KOPT-K1 (cell line): ENCODE measurements around the gene ELMO1.

ENCODE experiments used
- H3K27ac ChIP-seq: fragments of 200-600 bp; sonication (generic); 2 replicates; pipeline ENCODE4 v1.5.1; 2016; ENCODE audit warnings: antibody characterized with exemption, mild to moderate bottlenecking, low read depth, low read length; ENCODE audit not compliant: poor library complexity, severe bottlenecking
- H3K36me3 ChIP-seq: fragments of 200-600 bp; sonication (generic); 2 replicates; pipeline ENCODE4 v1.5.1; 2017; ENCODE audit warnings: antibody characterized with exemption, mild to moderate bottlenecking, low read length, moderate library complexity; ENCODE audit not compliant: insufficient read depth
- H3K9me3 ChIP-seq: fragments of 200-600 bp; sonication (generic); 2 replicates; pipeline ENCODE4 v1.5.1; 2017; ENCODE audit warnings: antibody characterized with exemption, low read length, mild to moderate bottlenecking; ENCODE audit not compliant: insufficient read depth, poor library complexity, severe bottlenecking

ELMO1 gene

DNA sequence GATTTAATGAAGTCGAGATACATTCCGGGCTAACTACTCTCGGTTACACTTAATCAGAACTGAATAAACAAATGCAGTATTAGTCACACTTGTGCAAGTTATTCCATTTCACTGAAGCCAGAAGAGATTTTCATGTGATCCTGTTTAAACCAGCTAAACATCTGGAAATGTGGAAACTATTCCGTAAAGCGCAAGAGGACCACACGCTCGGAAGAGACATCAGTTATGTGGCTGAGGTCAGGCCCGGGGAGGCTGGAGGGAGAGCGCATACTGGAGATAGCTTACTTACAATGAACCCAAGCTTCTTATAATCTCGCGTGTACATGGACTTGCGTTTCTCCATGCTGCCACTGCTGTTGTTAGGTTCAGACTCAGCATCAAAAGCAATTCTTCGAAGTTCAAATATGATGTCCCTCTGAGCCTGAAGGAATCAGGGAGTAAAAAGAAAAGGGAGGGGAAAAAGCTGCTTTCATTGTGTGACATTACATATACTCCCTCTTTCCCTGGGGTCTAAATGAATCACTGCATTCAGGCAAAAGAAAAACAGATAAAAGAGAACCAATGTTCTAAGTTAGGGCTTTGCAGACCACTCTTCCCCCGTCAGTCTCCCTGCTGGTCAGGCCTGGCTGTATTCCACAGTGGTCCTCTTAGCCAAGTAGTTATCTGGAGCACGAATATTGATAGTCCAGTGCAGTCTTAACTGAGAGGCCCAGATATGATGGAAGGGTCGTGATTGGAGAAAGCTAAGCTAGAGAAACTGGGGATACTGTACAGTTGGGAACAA is 237.4 kb downstream of the ELMO1 start:
- Histone ChIP-seq H3K36me3 (peaks cover 95% of the 10 kb centered on the region), H3K27ac (no peak overlapping the region), H3K9me3 (no peaks in the 10 kb centered on the region)

DNA sequence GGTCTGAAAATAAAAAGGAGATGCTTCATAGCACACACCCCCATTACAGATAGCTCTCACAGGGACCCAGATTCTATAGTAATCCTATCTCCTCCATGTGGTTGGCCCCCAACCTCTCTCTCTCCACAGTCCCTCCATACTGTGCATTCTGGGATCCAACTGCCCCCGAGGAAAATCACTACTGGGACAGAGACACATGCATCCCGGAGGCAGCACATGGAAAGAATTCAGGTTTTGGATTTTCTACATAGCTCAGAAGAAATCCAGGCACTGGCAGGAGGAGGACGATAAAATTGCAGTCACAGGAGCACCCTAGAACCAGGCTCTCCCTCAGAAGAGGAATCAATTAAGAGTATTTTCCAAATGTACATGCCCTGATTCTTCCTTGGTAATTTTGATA is 239.5 kb downstream of the ELMO1 start:
- Histone ChIP-seq H3K9me3 (no peaks in the 10 kb centered on the region), H3K27ac (no peak overlapping the region), H3K36me3 (peaks cover 97% of the 10 kb centered on the region)

- H3K36me3 ChIP-seq, result peaks cover 97% of the 10 kb centered on the region
Measured at GRCh38 chr7:37208528-37208927, 240.1 kb downstream of the ELMO1 start.

GRCh38 chr7:37206192-37206591 is 242.5 kb downstream of the ELMO1 start:
- no peak overlapping the region for H3K27ac ChIP-seq
- H3K36me3 ChIP-seq, result peaks cover 97% of the 10 kb centered on the region
- H3K9me3 ChIP-seq, result no peaks in the 10 kb centered on the region

More at GRCh38 chr7:37208528-37208927, 240.1 kb downstream of the ELMO1 start:
- H3K9me3 ChIP-seq, result no peaks in the 10 kb centered on the region
- H3K27ac ChIP-seq, result no peak overlapping the region

- Histone ChIP-seq H3K9me3 (no peaks in the 10 kb centered on the region), H3K27ac (no peak overlapping the region), H3K36me3 (peaks cover 93% of the 10 kb centered on the region)
Measured at GRCh38 chr7:37205451-37205850, 243.2 kb downstream of the ELMO1 start.

DNA sequence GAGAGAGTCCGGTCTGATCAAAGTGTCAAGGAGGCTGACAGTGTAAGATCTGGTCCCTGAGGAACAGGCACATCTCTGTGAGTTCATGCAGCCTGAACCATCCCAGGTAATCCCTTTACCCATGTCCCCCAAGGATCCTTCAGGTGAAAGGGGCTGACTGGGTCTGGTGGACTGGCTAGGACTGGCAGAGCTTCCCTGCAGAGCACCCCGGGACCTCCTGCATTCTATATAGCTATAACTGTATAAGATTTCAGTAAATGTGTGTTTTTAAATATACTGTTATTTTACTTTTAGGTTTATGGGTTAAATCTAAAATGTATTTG is 246.8 kb downstream of the ELMO1 start:
- H3K36me3 ChIP-seq, result peaks cover 92% of the 10 kb centered on the region
- H3K9me3 ChIP-seq, result no peaks in the 10 kb centered on the region
- H3K27ac ChIP-seq, result no peak overlapping the region

- Histone ChIP-seq H3K36me3 (peaks cover 92% of the 10 kb centered on the region), H3K9me3 (no peaks in the 10 kb centered on the region), H3K27ac (no peak overlapping the region)
Measured at GRCh38 chr7:37201003-37201875, 247.4 kb downstream of the ELMO1 start.

- H3K9me3 ChIP-seq, result no peaks in the 10 kb centered on the region
- peaks cover 87% of the 10 kb centered on the region for H3K36me3 ChIP-seq
- H3K27ac ChIP-seq, result no peak overlapping the region
Measured at GRCh38 chr7:37198906-37199485, 249.7 kb downstream of the ELMO1 start.

GRCh38 chr7:37198041-37198905 is 250.4 kb downstream of the ELMO1 start:
- peaks cover 87% of the 10 kb centered on the region for H3K36me3 ChIP-seq
- no peaks in the 10 kb centered on the region for H3K9me3 ChIP-seq
- H3K27ac ChIP-seq, result no peak overlapping the region

DNA sequence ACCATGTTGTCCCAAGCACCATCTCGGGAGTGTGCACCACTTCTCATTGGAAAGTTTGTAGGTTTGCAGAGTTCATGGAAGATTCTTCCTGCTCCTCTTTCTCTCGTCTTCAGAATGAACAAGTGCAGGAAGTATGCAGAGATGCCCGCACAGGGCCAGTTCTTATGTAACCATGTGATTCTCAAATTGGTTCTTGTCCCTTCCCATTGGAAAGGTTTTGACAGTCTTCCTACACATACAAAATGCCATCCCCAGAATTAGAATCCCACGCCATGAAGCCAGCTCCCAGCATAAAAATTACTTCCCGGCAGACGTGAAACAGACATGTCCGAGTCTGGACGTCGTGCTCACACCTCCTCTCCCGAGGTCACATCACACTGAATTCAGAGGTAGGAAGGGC is 251.6 kb downstream of the ELMO1 start:
- peaks cover 77% of the 10 kb centered on the region for H3K36me3 ChIP-seq
- no peaks in the 10 kb centered on the region for H3K9me3 ChIP-seq
- H3K27ac ChIP-seq, result no peak overlapping the region

GRCh38 chr7:37196676-37197075 is 252.0 kb downstream of the ELMO1 start:
- Histone ChIP-seq H3K9me3 (no peaks in the 10 kb centered on the region), H3K36me3 (peaks cover 77% of the 10 kb centered on the region), H3K27ac (no peak overlapping the region)

- Histone ChIP-seq H3K9me3 (no peaks in the 10 kb centered on the region), H3K36me3 (peaks cover 74% of the 10 kb centered on the region), H3K27ac (no peak overlapping the region)
Measured at GRCh38 chr7:37195388-37195787, 253.3 kb downstream of the ELMO1 start.

DNA sequence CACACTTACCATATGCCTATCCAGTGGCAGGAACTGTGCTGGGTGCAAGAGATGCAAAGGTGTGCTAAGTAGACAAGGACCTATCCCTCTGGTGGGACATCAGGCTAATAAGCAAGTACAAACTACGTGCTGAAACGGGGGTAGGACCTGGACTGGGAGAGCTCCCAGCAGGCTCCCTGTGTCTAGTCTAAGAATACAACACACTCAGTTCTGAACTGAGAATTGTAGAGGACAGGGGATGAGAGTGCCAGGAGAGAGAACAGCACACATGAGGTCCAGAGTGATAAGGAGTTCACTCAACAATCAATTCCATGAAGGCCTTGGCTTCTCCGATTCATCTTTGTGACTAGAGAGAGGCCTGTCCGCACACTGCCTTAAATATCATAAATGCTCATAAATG is 253.7 kb downstream of the ELMO1 start:
- peaks cover 75% of the 10 kb centered on the region for H3K36me3 ChIP-seq
- no peak overlapping the region for H3K27ac ChIP-seq
- H3K9me3 ChIP-seq, result no peaks in the 10 kb centered on the region

DNA sequence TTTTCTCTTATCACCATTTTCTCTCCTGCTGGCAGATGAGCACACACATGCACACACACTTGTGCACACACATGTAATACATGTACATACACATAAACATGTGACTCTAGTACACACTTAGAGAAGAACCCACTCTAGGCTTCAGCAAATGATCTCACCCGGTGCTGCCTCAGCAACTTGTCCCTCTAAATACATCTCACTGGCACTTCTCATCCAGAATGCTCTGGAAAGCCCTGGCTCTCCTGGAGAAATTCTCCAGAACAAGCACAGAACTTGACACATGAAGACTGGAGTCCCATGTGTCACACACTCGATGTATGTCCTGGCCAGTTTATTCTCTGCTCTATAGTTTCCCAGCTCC is 254.9 kb downstream of the ELMO1 start:
- Histone ChIP-seq H3K36me3 (peaks cover 74% of the 10 kb centered on the region), H3K9me3 (no peaks in the 10 kb centered on the region), H3K27ac (no peak overlapping the region)
